Activated T-cell treated with anti-CD3 and anti-CD28 coated beads, Interleukin-2, amount 50 U/mL, for 48 hours (primary cell): ENCODE data around the gene TOPBP1.
"Not testable (repeated sequence)": the region's sequence is repeated elsewhere in the genome, so short reads cannot be mapped to it uniquely, and the experiment has no call there.

Experiments used
- DNase-seq, 2 experiments: peaks; one replicate each; pipeline ENCODE4 v3.0.0-alpha.2; 2020

Gene TOPBP1

DNA sequence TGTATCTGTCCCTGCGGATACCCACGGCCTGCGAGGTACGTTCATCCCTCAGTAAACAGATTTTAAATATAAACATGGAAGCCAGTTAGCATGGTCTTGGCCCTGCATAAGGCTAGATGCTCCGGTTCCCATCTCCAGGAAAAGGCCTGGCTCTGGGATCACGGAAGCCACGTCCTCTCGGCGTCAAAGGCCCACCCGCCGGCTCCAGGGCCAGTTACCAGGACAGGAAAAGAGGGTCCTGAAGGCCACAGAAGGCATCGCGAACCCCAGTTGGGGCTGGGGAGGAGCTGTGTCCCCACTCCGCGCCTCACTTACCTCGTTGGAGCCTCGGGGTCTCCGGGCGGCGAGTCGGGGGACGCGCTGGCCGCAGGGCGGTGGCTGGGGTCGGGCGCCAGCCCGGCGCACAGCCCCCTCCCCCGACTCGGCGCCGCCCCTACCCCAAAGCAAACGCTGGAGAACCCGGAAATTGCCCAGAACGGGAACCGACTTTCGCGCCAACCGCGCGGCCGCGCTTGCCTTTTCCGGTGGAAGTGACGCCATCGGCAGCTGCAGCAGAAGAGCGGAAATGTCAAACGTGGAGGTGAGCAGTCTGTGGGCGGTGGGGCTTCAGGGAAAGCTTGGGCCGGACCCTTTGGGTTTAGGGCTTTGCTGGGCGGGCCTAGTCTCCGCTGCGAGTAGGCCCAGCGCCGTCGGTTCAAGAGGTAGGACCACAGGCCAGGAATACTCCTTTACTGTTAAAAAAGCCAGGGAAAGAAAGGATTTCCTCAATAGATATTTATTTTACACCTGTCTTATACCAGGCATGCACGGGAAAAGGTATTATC, at the start of gene TOPBP1:
TSS of gene TOPBP1 (minus strand) at position 488 of the 824 bp plus-strand sequence. CDS start 814 bp downstream, outside the sequence.
- DNase-seq = peak; percentile 91 to 93

DNA sequence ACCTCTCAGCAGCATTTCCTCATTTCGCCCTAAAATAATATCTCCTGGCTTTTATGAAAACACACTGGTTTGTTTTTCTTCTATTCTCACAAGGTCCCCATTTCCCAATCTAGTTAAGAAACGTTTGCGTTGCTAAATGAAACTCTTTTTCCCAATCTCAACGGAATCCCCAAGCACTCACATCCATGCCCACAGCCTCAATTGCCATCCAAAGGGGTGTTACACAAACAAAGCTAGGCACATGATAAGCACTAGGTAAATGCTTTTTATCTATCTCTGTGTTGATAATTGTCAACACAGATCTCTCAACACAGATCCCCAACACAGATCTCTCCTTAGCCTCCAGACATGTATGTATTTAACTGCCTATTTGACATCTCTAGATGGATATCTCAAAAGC, 49.3 kb upstream of the TOPBP1 start:
- DNase-seq = no peak

DNA sequence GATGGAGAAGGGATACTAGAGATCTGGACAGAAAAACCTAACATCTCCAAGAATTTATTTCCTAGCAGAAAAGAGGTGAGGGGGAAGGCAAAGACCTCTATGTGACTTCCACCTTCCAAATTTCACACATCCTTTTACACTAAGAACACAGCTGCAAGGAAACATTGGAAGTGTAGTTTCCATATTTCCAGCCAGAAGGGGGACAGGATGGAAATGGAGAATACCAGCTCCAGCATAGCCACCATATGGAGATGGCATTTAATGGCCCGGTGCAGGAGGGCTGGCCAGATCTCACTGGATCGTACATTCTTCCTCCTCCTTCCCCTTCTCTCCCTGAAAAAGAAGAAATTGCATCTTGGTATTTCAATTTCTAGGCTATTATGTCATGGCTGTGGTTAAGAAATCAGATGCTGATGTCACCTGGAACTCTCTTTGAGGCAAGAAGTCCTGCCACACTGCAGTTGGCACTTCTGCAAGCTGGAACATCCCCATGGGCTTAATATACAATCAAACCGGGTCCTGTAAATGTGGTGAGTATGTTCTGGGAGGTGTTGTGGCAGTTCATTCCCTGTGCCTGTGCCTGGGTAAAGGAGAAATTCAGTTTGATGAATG, 47.5 kb upstream of the TOPBP1 start:
- DNase-seq = no peak

DNA sequence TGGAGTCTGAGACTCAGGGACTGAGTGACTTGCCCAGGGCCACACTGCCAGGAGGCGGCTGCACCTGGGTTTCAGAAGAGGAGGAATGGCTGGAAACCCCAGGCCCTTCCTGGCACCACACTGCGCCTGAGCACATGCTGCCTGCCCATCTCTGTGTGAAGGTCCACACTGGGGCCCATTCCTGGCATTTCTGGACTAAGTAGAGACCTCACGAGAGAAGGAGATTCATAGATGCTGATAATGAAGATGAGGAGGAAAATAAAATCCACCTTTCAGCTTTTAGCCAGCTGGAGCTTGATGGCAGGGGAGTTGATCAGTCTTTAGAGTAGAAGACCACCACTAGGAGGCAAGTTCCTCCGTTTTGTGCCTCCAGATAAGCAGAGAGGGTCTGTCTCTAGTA, 44.3 kb upstream of the TOPBP1 start:
- no peak for DNase-seq

DNA sequence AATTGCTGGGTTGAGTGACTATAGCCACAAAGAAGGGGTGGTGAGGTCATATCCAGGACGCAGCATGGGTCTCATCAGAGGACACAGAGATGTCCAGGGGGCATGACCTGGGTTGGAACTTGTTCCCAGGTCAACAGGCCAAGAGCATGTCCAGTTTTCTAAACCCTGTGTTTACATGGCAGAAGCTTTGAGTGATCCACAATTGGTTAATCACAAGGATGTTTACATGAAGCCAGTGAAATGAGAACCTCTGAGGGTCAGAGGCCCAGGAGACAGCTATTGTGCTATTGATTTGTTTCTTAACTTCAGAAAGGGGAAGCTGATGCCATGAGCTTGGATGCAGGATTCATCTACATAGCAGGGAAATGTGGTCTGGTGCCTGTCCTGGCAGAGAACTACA, 42.2 kb upstream of the TOPBP1 start:
- no peak for DNase-seq

DNA sequence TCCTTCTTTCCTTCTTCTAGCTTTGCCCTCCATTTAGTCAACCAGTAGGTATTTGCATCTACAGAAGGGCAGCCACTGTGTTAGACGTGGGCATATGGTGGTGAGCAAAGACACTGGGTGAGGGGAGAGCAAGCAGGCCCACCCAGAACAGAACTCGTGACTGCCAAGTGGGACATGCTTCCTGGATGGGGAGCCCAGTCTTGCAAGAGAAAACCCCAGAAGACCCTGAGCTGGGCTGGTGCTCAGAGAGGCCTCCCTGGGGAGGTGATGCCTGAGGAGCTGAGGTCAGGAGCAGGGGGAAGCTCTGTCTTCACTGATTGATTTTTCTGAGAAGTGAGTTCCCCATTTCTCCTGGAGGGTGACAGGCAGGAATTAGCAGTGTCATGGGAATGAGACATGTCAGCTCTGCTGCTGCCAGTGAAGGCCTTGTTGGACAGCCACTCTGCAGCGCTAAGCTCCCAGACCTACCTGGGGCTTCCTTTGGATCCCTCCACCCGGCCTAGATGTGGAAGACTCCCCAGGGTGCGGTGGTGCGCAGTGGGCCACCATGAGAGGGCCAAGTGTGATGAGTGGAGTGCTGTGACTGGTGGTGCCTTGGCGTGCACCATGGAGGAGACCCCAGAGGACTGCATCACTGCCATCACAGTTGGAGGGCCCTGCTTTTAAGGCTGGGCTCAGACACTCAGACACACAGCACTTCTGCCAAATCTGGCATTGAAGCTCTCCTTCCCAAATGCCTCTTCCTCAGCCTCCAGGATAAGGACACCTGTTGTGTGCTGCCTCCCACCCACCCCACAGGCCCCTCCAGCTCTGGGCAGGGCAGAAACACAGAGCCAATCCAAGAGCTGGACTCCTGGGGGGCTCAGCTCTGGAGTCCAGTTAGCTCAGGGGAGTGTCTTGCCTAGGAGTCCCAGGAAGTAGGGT, 40.0 kb upstream of the TOPBP1 start:
- DNase-seq = no peak

DNA sequence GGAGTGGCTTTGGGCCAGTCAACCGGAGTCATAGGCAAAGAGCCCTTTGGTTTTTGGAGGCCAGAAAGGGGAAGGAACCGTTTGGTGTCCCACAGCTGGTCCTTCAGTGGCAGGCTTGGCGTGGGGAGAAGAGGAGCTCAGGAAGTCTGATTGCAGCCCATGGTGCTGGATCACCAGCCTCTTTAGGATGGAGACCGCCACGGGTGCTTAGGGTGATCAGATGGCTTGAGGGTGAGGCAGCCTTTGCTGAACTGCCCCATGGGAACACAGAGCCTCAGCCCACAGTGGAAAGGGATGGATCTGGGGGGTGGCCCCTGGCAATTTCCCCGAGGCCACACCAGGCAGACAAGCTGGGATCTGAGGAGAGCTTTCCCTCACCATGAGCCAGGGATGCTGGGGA, 38.6 kb upstream of the TOPBP1 start:
- DNase-seq = no peak

DNA sequence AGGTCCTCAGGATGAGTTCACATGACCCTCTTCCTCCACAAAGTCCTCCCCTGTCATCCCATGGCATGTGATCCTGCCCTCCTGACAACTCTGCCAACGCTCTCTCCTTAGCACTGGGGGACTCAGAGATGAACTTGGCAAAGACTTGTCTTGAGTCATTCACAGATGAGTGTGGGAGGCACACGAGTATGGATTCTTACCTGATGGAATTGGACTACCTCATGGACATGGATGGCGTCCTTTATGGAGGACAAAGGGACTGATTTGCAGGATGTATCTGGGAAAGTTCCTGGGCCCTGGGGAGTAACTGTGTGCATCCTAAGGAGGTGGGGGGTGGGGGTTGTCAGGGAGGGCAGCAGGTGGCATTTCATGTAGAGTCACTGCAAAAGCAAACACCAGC, 38.2 kb upstream of the TOPBP1 start:
- DNase-seq = no peak

DNA sequence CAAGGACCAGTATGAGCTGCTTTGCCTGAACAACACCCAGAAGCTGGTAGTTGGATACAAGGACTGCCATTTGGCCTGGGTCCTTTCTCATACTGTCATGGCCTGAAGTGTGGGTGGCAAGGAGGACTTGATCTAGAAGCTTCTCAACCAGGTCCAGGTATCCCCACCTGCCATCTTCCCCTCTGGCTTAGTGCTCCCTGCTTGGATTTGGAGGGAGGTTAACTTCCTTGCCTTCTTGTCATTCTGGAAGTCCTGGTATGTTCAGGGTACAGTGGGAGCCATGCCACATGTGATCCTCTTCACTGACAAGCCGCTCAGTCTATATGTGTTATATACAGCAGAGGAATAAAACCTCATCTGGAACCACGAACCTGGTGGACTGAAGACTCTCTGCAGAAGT, 37.7 kb upstream of the TOPBP1 start:
- DNase-seq = no peak

DNA sequence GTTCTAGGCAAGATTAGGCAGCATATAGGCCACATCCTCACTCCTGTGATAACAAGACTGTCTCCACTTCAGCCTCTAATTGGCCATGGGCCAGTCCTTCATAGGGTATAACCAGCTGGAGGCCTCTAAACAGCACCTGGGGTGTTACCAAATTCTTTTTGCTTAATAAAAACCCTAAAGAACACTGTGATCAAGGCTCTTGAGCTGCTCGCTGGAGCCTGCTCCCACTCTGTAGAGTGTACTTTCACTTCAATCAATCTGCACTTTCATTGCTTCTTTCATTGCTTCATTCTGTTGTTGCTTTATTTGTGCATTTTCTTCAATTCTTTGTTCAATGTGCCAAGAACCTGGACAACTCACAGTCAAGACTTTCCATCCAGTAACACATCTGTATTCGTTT, 36.2 kb upstream of the TOPBP1 start:
- no peak for DNase-seq

DNA sequence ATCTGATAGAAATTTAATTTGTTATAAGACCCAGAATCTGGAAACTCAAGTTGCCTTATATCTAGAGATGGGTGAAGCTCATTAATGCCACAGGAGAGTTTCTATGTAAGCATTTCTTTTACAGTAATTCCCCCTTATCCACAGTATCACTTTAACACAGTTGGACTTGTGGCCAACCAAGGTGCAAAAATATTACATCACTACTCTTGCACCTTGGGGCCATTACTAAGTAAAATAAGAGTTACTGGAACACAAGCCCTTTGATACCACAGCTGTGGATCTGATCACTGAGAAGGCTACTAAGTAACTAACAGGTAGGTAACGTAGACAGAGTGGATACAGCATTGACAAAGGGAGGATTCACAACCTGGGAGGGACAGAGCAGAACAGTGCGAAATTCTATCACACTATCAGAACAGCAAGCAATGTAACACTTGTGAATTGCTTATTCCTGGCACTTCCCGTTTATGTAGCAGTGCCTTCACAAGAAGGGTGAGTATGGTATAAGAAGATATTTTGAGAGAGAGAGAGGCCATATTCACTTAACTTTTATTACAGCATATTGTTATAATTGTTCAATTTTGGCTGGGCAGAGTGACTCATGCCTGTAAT, 33.9 kb upstream of the TOPBP1 start:
- no peak for DNase-seq

DNA sequence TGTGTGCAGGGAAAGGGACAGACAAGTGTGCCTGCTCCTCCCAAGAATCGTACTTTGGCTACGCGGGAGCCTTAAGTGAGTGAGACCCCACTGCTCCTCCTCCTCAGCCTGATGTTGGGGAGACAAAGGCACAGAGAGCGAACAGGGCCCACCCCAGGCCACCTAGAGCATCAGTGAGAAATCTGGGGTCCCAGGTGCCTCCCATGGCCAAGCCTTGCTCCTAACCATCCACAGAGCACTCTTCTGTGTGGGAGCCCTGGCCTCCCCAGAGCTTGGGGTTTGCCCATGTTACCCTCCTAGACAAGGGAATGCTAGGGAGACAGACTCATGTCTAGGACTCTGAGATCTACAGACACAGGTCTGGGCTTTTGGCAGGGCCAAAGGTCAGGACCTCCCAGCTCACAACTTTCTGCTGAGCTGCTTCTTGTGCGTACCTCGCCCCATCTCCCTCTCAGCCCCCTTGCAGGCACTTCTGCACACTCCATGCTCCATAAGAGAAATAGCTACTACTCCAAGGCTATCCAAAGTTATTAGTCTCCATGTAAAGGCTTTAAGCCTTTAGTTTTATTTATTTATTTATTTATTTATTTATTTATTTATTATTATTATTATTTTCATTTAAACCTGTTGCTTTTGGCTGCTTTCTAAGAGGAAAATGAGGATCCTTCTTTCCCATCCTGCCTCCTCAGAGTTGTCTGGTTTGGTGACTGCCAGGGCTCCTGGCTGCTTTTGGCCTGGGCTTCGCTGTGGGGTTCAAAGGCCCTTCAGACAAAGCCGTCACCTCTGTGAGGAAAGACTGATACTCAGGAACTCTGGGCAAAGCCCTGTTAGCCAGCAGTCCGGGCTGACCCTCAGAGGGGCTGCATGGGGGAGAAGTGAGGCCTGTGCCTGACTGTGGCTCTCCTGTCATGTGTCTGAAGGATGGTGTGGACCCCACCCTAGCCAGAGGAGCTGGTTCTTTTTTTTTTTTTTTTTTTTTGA, 32.8 kb upstream of the TOPBP1 start:
- no peak for DNase-seq

DNA sequence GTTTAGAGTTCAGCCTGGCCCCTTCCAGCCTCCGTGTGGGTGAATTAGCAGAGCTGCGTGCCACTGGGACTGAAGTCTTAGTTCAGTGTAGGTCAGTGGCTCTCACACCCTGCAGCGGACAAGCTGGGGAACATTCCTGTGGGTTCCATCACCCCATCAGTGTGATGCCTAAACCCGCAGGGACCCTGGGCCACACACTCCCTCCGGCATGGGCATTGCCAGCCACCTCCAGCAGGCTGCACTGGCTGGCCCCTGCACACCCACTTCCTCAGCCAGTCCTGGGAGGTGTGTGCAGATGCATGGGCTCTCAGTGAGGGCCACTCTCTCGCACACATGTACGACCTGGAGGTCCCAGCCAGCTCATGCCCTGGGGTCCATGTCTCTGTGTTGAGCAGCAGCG, 32.1 kb upstream of the TOPBP1 start:
- DNase-seq = no peak

DNA sequence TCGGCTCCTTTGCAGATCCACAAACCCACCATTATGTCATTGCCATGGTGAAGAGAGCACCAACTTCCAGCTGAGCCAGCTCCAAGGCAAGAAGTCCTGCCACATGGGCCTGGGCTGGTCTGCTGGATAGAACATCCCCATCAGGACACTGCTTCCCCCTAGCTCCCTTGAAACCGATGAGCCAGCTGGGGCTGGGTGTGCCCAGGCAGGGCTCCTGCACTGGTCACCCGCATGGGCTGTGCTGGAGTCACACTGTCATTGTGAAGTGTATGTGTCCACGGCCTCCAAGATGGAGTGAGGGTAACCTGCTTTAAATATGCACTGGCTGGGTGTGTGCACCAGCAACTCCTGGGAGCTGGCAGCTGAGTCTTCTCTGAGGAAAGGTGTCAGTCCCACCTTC, 31.0 kb upstream of the TOPBP1 start:
- DNase-seq = no peak

DNA sequence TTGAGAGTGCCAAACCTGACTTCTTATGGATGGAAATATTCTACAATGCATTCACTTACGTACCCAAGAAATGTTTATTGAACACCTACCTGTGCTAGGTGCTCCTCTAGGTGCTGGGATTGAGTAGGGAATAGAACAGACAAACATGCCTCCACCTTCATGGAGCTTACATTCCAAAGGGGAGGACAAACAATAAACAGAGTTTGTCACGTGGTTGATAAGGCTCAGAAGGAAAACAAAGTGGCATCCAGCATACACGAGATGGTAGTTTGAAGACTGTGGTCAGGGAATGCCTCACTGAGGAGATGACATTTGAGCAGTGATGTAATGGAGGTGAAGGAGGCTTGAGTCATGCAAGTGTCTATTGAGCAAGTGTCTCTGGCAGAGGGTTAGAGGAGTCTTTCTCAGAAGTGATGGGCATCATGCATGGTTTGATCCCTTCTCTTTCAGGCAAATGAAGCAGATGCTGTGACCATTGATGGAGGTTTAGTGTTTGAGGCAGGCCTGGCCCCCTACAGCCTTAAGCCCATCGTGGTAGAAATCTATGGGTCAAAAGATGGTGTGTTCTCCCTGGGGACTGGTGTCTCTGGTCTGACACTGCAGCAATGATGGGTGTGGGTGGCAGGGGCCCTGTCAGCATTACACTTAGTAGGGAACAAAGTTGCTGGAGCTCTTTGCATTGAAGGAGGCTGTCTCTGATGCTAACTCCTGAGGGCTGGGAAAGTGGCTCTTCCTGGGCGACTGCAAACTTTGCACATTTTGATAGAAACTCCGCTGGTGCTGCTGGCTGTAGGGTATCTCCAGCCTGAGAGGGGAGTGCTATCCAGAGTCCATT, 29.7 kb upstream of the TOPBP1 start:
- DNase-seq = no peak

DNA sequence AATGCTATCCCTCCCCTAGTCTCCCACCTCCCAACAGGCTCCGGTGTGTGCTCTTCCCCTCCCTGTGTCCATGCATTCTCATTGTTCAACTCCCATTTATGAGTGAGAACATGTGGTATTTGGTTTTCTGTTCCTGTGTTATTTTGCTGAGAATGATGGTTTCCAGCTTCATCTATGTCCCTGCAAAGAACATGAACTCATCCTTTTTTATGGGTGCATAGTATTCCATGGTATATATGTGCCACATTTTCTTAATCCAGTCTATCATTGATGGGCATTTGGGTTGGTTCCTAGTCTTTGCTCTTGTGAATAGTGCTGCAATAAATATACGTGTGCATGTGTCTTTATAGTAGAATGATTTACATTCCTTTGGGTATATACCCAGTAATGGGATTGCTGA, 16.3 kb upstream of the TOPBP1 start:
- DNase-seq = not testable (repeated sequence)

DNA sequence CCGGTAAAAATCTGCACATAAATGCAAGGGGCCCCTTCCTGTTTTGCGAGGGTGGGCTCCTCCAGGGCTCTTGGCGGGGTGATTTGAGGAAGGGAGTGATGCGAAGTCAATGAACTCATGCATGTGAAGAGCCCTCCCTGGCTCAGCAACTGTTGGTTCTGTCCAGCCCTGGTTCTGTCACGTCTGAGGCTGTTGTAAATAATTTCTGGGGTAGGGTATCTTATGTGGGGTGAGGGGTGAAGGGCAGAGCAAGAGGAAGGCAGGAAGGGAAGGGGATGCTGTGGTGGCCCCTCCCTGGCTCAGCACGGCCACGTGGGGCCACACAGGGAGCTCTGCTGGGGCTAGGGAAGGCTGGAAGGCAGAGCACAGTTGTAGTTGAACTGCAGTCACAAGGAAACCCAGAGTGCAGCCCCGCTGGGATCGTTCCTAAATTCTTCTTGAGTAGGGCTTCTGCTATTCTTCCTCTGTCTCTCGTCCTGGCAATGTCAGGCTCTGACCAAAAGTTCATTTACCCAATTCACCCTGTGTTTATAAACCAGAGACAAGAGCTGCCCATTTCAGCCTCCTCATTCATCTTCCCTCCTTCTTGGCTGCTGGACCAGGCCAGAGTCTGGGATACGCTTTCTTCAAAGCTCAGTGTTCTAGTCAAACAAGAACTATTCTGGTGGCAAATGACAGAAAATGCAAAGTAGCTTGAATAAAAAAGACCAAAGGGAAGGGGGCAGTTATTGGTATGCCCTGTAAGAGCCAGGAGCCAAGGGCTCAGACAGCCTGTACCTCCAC, 14.8 kb upstream of the TOPBP1 start:
- DNase-seq = no peak

DNA sequence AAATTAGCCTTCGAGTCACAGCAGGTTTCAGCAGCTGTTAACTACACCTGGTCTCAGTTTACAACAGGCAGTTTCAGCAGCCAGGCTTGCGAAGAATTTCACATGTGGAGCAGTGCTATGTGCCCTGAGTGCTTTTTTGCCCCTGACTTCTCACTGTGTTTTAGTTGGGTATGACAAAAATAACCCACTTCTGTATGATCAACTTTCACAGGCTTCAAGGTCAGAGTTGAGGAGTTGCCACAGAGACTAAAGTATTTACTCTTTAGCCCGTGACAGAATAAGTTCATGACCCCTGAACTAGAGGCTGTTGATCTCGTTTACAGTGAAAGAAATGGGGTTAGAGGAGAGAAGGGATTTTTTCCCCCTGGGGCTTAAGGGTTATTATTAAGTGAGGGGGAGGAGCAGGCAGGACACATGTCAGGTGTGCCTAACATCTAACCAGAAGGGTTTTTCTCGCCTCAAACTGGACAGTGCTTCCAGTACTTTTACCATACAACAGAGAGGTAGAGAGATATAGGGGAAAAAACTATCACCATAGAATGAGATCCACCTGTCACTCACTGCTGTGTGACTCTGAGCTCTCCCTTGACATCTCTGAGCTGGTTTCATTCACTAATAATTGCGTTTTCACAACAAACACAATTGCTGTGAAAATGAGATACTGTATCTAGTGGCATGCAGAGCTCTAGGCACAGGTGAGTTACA, 14.0 kb upstream of the TOPBP1 start:
- no peak for DNase-seq

DNA sequence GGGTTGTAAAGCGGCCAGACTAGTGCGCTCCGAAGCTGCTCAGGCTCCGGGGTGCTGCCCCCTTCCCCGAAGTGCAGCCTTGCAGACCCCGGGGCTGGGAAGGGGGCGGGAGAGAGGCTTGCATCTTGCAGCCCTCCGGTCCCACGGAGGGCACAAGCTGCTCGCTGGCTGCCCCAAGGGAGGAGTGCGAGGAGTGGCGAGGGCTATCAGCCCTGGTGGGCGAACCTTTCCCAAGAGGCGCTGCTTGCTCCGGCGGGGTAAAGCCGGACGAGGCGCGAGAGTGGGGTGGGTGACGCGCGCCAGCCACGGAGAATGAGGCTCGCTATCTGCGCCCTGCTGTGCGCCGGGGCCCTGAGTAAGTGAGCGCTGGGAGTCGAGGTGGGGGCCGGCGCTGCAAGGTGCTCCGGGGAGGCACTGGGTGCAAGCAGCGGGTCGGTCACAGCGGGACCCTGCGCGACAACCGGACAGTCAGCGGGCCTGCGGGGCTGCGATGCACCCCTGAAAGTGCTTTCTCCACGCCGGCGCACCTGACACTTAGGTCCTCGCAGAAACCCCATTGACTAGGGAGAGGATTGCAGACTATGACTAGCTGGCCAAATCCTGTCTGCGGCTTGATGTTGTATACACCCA, 12.7 kb upstream of the TOPBP1 start:
- DNase-seq = no peak
